Neural crest cell (in vitro differentiated cells): Measurements from ENCODE around the gene THEMIS. TPM values are rescaled to one million over a fixed set of nuclear protein-coding genes. Genes with fewer than 3 reads are reported as not detected.

ENCODE experiments used
- DNase-seq: peaks from one replicate; pipeline ENCODE4 v3.0.0; 2021; ENCODE audit warnings: low read depth, mixed read lengths, low spot score
- H3K27ac Mint-ChIP-seq: one replicate; pipeline ENCODE4 v1.8.0; 2021; ENCODE audit warnings: mild to moderate bottlenecking, mixed read lengths; ENCODE audit not compliant: unreplicated experiment
- H3K27me3 Mint-ChIP-seq: 2 replicates; pipeline ENCODE4 v1.8.0; 2021; ENCODE audit warnings: low read depth, mild to moderate bottlenecking, mixed read lengths
- H3K36me3 Mint-ChIP-seq: 2 replicates; pipeline ENCODE4 v1.8.0; 2021; ENCODE audit warnings: low read depth, mild to moderate bottlenecking, mixed read lengths
- H3K4me1 Mint-ChIP-seq: 2 replicates; pipeline ENCODE4 v1.8.0; 2021; ENCODE audit warnings: mixed read lengths
- H3K4me3 Mint-ChIP-seq: one replicate; pipeline ENCODE4 v1.8.0; 2021; ENCODE audit warnings: mild to moderate bottlenecking, mixed read lengths
- H3K9me3 Mint-ChIP-seq: 2 replicates; pipeline ENCODE4 v1.8.0; 2021; ENCODE audit warnings: mixed read lengths
- CTCF ChIP-seq: fragments of 200-600 bp; sonication (generic); conservative IDR thresholded peaks from 2 replicates; pipeline ENCODE4 v1.5.0; 2021; ENCODE audit warnings: antibody characterized with exemption, mild to moderate bottlenecking
- total RNA-seq: library from RNA; stranded (reverse); gene quantifications from 2 replicates; pipeline ENCODE4 v1.2.1, GENCODE V29; 2021

Gene THEMIS
- total RNA-seq, 1 donor from 2014 or later: not detected

- no peaks in the 10 kb centered on the region for H3K36me3 Mint-ChIP-seq
- H3K27me3 Mint-ChIP-seq: no peaks in the 10 kb centered on the region
- H3K4me3 Mint-ChIP-seq: no peak overlapping the region
- no peak for DNase-seq
- TF ChIP-seq CTCF: no peak
- H3K9me3 Mint-ChIP-seq: no peaks in the 10 kb centered on the region
- H3K4me1 Mint-ChIP-seq: no peaks in the 10 kb centered on the region
- no peak overlapping the region for H3K27ac Mint-ChIP-seq
These were observed 66.7 kb downstream of the THEMIS start for GRCh38 chr6:127834136-127834535.

GRCh38 chr6:127833336-127833735 lies 67.5 kb downstream of the THEMIS start:
- Mint-ChIP-seq H3K9me3 (no peaks in the 10 kb centered on the region), H3K36me3 (no peaks in the 10 kb centered on the region), H3K27me3 (no peaks in the 10 kb centered on the region), H3K27ac (no peak overlapping the region), H3K4me1 (no peaks in the 10 kb centered on the region), H3K4me3 (no peak overlapping the region)
- no peak for TF ChIP-seq CTCF
- no peak for DNase-seq

- no peak for TF ChIP-seq CTCF
- Mint-ChIP-seq H3K36me3 (no peaks in the 10 kb centered on the region), H3K27me3 (no peaks in the 10 kb centered on the region), H3K4me1 (no peaks in the 10 kb centered on the region), H3K27ac (no peak overlapping the region), H3K4me3 (no peak overlapping the region), H3K9me3 (no peaks in the 10 kb centered on the region)
- no peak for DNase-seq
These were observed 68.5 kb downstream of the THEMIS start for GRCh38 chr6:127832381-127832780.

- no peak overlapping the region for H3K4me3 Mint-ChIP-seq
- no peaks in the 10 kb centered on the region for H3K36me3 Mint-ChIP-seq
- no peak overlapping the region for H3K27ac Mint-ChIP-seq
- no peaks in the 10 kb centered on the region for H3K4me1 Mint-ChIP-seq
- no peak for DNase-seq
- H3K27me3 Mint-ChIP-seq: no peaks in the 10 kb centered on the region
- TF ChIP-seq CTCF: no peak
- H3K9me3 Mint-ChIP-seq: no peaks in the 10 kb centered on the region
These were observed 76.8 kb downstream of the THEMIS start for GRCh38 chr6:127824061-127824460.

- TF ChIP-seq CTCF: no peak
- no peak for DNase-seq
These were observed 79.4 kb downstream of the THEMIS start for GRCh38 chr6:127821431-127821830.

GRCh38 chr6:127818149-127818548 lies 82.7 kb downstream of the THEMIS start:
- H3K4me3 Mint-ChIP-seq: no peak overlapping the region
- H3K27ac Mint-ChIP-seq: no peak overlapping the region
- peaks cover 2% of the 10 kb centered on the region for H3K27me3 Mint-ChIP-seq
- no peaks in the 10 kb centered on the region for H3K36me3 Mint-ChIP-seq
- no peak for TF ChIP-seq CTCF
- no peak for DNase-seq
- H3K9me3 Mint-ChIP-seq: no peaks in the 10 kb centered on the region
- H3K4me1 Mint-ChIP-seq: no peaks in the 10 kb centered on the region

More at GRCh38 chr6:127821431-127821830, 79.4 kb downstream of the THEMIS start:
- no peaks in the 10 kb centered on the region for H3K4me1 Mint-ChIP-seq
- no peaks in the 10 kb centered on the region for H3K9me3 Mint-ChIP-seq
- H3K36me3 Mint-ChIP-seq: no peaks in the 10 kb centered on the region
- H3K27me3 Mint-ChIP-seq: no peaks in the 10 kb centered on the region
- H3K4me3 Mint-ChIP-seq: no peak overlapping the region
- H3K27ac Mint-ChIP-seq: no peak overlapping the region
